Neural cell (in vitro differentiated cells): ENCODE results near the gene KIF5A. TPM values are rescaled to one million over a fixed set of nuclear protein-coding genes. Genes with fewer than 3 reads are reported as not detected.
A peak's percentile ranks its signal among the peaks of the same experiment; 100 is the strongest.

Experiments
- H2AFZ ChIP-seq: fragments of 200-600, 300-800 bp; sonication (generic), shearing (Covaris generic); 2 replicates; pipeline ENCODE4 v1.6.0; 2014; ENCODE audit warnings: low read depth, mild to moderate bottlenecking, antibody characterized with exemption, low read length, moderate library complexity
- H3F3A ChIP-seq: fragments of 200-600 bp; shearing (Covaris generic); 2 replicates; pipeline ENCODE4 v1.6.1; 2016; ENCODE audit warnings: mild to moderate bottlenecking, moderate library complexity, mixed read lengths, antibody characterized with exemption, low read length; ENCODE audit not compliant: insufficient read depth, poor library complexity, severe bottlenecking
- H3K27ac ChIP-seq: fragments of 200-600, 300-800 bp; sonication (generic), shearing (Covaris generic); 2 replicates; pipeline ENCODE4 v1.5.1; 2014; ENCODE audit warnings: mild to moderate bottlenecking, low read length, moderate library complexity
- H3K27me3 ChIP-seq: fragments of 300-800, 200-600 bp; sonication (generic), shearing (Covaris generic); 2 replicates; pipeline ENCODE4 v1.6.0; 2014; ENCODE audit warnings: mild to moderate bottlenecking, low read depth, low read length, moderate library complexity; ENCODE audit not compliant: insufficient read depth
- H3K36me3 ChIP-seq: fragments of 300-800, 200-600 bp; sonication (generic), shearing (Covaris generic); 2 replicates; pipeline ENCODE4 v1.5.1; 2014; ENCODE audit warnings: mild to moderate bottlenecking, antibody characterized with exemption, low read length, moderate library complexity; ENCODE audit not compliant: insufficient read depth
- H3K4me2 ChIP-seq: fragments of 300-800, 200-600 bp; sonication (generic), shearing (Covaris generic); 2 replicates; pipeline ENCODE4 v1.6.0; 2014; ENCODE audit warnings: mild to moderate bottlenecking, low read length
- H3K4me3 ChIP-seq: fragments of 300-800, 200-600 bp; sonication (generic), shearing (Covaris generic); 2 replicates; pipeline ENCODE4 v1.5.1; 2014; ENCODE audit warnings: mild to moderate bottlenecking, low read length, moderate library complexity
- H3K79me2 ChIP-seq: fragments of 200-600 bp; shearing (Covaris generic); replicated peaks from 2 replicates; pipeline ENCODE4 v1.6.0; 2014; ENCODE audit warnings: mild to moderate bottlenecking, low read length, moderate library complexity; ENCODE audit not compliant: insufficient read depth
- H3K9ac ChIP-seq: fragments of 300-800, 200-600 bp; sonication (generic), shearing (Covaris generic); 2 replicates; pipeline ENCODE4 v1.6.1; 2016; ENCODE audit warnings: mild to moderate bottlenecking, low read length, mixed read lengths
- H3K9me2 ChIP-seq: fragments of 200-600 bp; shearing (Covaris generic); 2 replicates; pipeline ENCODE4 v1.6.1; 2016; ENCODE audit warnings: mild to moderate bottlenecking, low read length, mixed read lengths; ENCODE audit not compliant: insufficient read depth
- H3K9me3 ChIP-seq: fragments of 200-600, 300-800 bp; sonication (generic), shearing (Covaris generic); 2 replicates; pipeline ENCODE4 v1.6.1; 2016; ENCODE audit warnings: mild to moderate bottlenecking, mixed run types, low read length, moderate library complexity, mixed read lengths
- H4K20me1 ChIP-seq: fragments of 200-600 bp; shearing (Covaris generic); 2 replicates; pipeline ENCODE4 v1.6.1; 2016; ENCODE audit warnings: mild to moderate bottlenecking, mixed run types; ENCODE audit not compliant: insufficient read depth
- CTCF ChIP-seq: fragments of 450-650 bp; IDR thresholded peaks from 2 replicates; pipeline ENCODE4 v1.5.1; 2014; ENCODE audit warnings: antibody characterized with exemption, mild to moderate bottlenecking, moderate library complexity; ENCODE audit not compliant: poor library complexity, severe bottlenecking
- EP300 ChIP-seq: fragments of 450-650 bp; conservative IDR thresholded peaks from 2 replicates; pipeline ENCODE4 v1.6.1; 2014; ENCODE audit warnings: antibody characterized with exemption, mild to moderate bottlenecking, moderate library complexity; ENCODE audit not compliant: poor library complexity, severe bottlenecking
- EZH2 ChIP-seq: fragments of 200-600, 300-800 bp; shearing (Covaris generic), sonication (generic); IDR thresholded peaks from 2 replicates; pipeline ENCODE4 v1.6.1; 2014; ENCODE audit warnings: antibody characterized with exemption, low read length, borderline replicate concordance, mild to moderate bottlenecking; ENCODE audit not compliant: insufficient read depth, poor library complexity, severe bottlenecking
- MXI1 ChIP-seq: fragments of 450-650 bp; conservative IDR thresholded peaks from 2 replicates; pipeline ENCODE4 v1.6.1; 2014; ENCODE audit warnings: antibody characterized with exemption, mild to moderate bottlenecking; ENCODE audit not compliant: poor library complexity, severe bottlenecking
- POLR2AphosphoS5 ChIP-seq: IDR thresholded peaks from 2 replicates; pipeline ENCODE4 v1.6.1; 2012
- RAD21 ChIP-seq: fragments of 450-650 bp; conservative IDR thresholded peaks from 2 replicates; pipeline ENCODE4 v1.6.1; 2014; ENCODE audit warnings: antibody characterized with exemption, mild to moderate bottlenecking, moderate library complexity
- REST ChIP-seq: IDR thresholded peaks from 2 replicates; pipeline ENCODE4 v1.6.1; 2012; ENCODE audit warnings: borderline replicate concordance
- SMC3 ChIP-seq: fragments of 450-650 bp; conservative IDR thresholded peaks from 2 replicates; pipeline ENCODE4 v1.6.1; 2014; ENCODE audit warnings: antibody characterized with exemption, mild to moderate bottlenecking, moderate library complexity; ENCODE audit not compliant: poor library complexity
- TAF1 ChIP-seq: IDR thresholded peaks from 2 replicates; pipeline ENCODE4 v1.6.1; 2012; ENCODE audit warnings: low read depth
- polyA plus RNA-seq: library from polyadenylated mRNA; depleted of rRNA; stranded (reverse); fragments of >200 nt; gene quantifications from 2 replicates; pipeline ENCODE4 v1.2.3, GENCODE V29; 2014

Gene KIF5A
- polyA plus RNA-seq, 1 donor from 2014 or later = 58.8 TPM

- Histone ChIP-seq H3K4me3 (peak overlapping the region; percentile 79), H3K4me2 (peak overlapping the region; percentile 90), H3K36me3 (no peaks in the 10 kb centered on the region), H3F3A (peaks cover 7% of the 10 kb centered on the region), H4K20me1 (peaks cover 5% of the 10 kb centered on the region), H2AFZ (peak overlapping the region; percentile 53), H3K27me3 (no peaks in the 10 kb centered on the region), H3K27ac (peak overlapping the region; percentile 91), H3K9me2 (no peaks in the 10 kb centered on the region), H3K9me3 (no peaks in the 10 kb centered on the region), H3K79me2 (peaks cover 76% of the 10 kb centered on the region), H3K9ac (peak overlapping the region; percentile 99)
- TF ChIP-seq SMC3 = no peak
- TF ChIP-seq POLR2AphosphoS5 = no peak
- TF ChIP-seq CTCF = no peak
- TF ChIP-seq RAD21 = no peak
- TF ChIP-seq MXI1 = no peak
- no peak for TF ChIP-seq REST
- no peak for TF ChIP-seq EP300
- no peak for TF ChIP-seq TAF1
- TF ChIP-seq EZH2 = no peak
Measured at GRCh38 chr12:57550641-57551549, 1.1 kb downstream of the KIF5A start.

- Histone ChIP-seq H3K9me2 (no peaks in the 10 kb centered on the region), H3K9ac (peak overlapping the region; percentile 99), H4K20me1 (peaks cover 5% of the 10 kb centered on the region), H3F3A (peaks cover 7% of the 10 kb centered on the region), H2AFZ (no peak overlapping the region), H3K27me3 (no peaks in the 10 kb centered on the region), H3K4me2 (peak overlapping the region; percentile 90), H3K9me3 (no peaks in the 10 kb centered on the region), H3K36me3 (no peaks in the 10 kb centered on the region), H3K79me2 (peaks cover 73% of the 10 kb centered on the region), H3K27ac (peak overlapping the region; percentile 91), H3K4me3 (peak overlapping the region; percentile 79)
- TF ChIP-seq MXI1 = no peak
- no peak for TF ChIP-seq SMC3
- no peak for TF ChIP-seq RAD21
- TF ChIP-seq EP300 = no peak
- TF ChIP-seq TAF1 = no peak
- TF ChIP-seq EZH2 = no peak
- TF ChIP-seq CTCF = no peak
- no peak for TF ChIP-seq REST
- TF ChIP-seq POLR2AphosphoS5 = no peak
Measured at GRCh38 chr12:57551637-57552305, 1.9 kb downstream of the KIF5A start.
